Calu3 (cell line): ENCODE data around the gene MYH4. TPM values are rescaled to one million over a fixed set of nuclear protein-coding genes. Genes with fewer than 3 reads are reported as not detected.

ENCODE experiments used
- BruUV-seq: library from RNA; stranded (reverse); fragments of 400-500 nt; replicated peaks from 2 replicates; lab custom pipeline; 2021; lab: Mats Ljungman, UMichigan
- CTCF ChIA-PET: fragments of 300-600 bp; sonication (Branson Sonifier 250); formaldehyde crosslinking; loops from one replicate; lab custom pipeline; 2022; ENCODE audit warnings: antibody characterized with exemption; lab: Charles Lee
- DNase-seq: peaks from one replicate; pipeline ENCODE4 v3.0.0; 2022
- H3K27ac Mint-ChIP-seq: one replicate; pipeline ENCODE4 v1.8.0; 2022; ENCODE audit warnings: mixed read lengths; ENCODE audit not compliant: unreplicated experiment
- H3K27me3 Mint-ChIP-seq: one replicate; pipeline ENCODE4 v1.8.0; 2022; ENCODE audit warnings: mixed read lengths; ENCODE audit not compliant: unreplicated experiment
- H3K36me3 Mint-ChIP-seq: one replicate; pipeline ENCODE4 v1.8.0; 2022; ENCODE audit warnings: mild to moderate bottlenecking, moderate library complexity, mixed read lengths; ENCODE audit not compliant: insufficient read depth, unreplicated experiment
- H3K4me1 Mint-ChIP-seq: one replicate; pipeline ENCODE4 v1.8.0; 2022; ENCODE audit warnings: mild to moderate bottlenecking, low read depth, mixed read lengths; ENCODE audit not compliant: unreplicated experiment
- H3K4me3 Mint-ChIP-seq: one replicate; pipeline ENCODE4 v1.8.0; 2022; ENCODE audit warnings: mild to moderate bottlenecking, low read depth, moderate library complexity, mixed read lengths; ENCODE audit not compliant: unreplicated experiment
- H3K9me3 Mint-ChIP-seq: one replicate; pipeline ENCODE4 v1.8.0; 2022; ENCODE audit warnings: low read depth, mixed read lengths; ENCODE audit not compliant: unreplicated experiment
- intact Hi-C: fragments of 100-400 bp; cut with micrococcal nuclease; formaldehyde crosslinking; loops from one replicate; pipeline ENCODE4 v1.10.0; 2022; ENCODE audit not compliant: unreplicated experiment
- total RNA-seq: library from RNA; stranded (reverse); gene quantifications from 2 replicates; pipeline ENCODE4 v1.2.3, GENCODE V29; 2022
- TF ChIP-seq, protein P1 (sequence below): fragments of 200-600 bp; IDR thresholded peaks from one replicate; pipeline ENCODE4 v1.8.0; 2022; ENCODE audit warnings: antibody characterized with exemption; ENCODE audit not compliant: unreplicated experiment

Gene MYH4
- total RNA-seq, 1 experiment from 2014 or later: not detected

DNA sequence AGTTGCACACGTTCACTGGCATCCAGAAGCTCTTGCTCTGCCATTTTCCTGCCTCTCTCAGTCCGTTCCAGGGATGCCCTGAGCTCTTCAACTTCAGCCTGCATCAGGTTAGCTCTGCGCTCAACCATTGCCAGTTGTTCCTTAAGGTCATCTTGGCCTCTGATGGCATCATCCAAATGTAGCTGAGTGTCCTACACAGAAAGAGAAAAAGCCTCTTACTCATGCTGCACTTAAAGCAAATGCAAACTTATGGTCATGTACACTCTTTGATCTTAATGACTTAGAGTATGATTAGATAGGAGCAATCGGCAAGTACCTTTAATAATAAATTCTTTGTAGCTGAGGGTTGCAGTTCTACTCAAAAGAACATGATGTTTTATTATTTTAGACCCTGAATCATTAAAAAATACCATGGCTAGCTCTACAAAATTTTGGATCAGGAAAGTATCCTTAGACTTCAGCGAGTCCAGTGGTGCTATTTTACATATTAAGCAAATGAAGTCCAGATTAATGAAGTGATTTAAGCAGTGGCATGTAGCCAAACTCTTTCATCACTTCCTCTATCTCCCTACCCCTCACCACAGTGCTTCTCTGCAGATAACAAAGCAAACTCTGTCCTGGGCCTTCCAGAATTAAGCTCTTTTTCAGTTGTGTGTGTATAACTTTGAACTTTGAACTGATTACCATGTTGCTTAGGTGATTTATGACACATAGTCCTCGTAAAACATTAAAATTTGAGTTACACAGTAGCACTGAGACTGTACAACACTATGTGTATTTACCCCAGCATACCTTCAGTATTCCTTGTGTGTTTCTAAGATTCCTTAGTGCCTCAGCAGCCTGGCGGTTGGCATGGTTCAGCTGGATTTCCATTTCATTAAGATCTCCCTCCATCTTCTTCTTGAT lies 22.1 kb downstream of the MYH4 start:
- Mint-ChIP-seq H3K27ac (no peak overlapping the region), H3K36me3 (no peaks in the 10 kb centered on the region), H3K27me3 (no peaks in the 10 kb centered on the region), H3K9me3 (peaks cover 20% of the 10 kb centered on the region), H3K4me1 (no peaks in the 10 kb centered on the region), H3K4me3 (no peak overlapping the region)
- TF ChIP-seq, protein P1, sequence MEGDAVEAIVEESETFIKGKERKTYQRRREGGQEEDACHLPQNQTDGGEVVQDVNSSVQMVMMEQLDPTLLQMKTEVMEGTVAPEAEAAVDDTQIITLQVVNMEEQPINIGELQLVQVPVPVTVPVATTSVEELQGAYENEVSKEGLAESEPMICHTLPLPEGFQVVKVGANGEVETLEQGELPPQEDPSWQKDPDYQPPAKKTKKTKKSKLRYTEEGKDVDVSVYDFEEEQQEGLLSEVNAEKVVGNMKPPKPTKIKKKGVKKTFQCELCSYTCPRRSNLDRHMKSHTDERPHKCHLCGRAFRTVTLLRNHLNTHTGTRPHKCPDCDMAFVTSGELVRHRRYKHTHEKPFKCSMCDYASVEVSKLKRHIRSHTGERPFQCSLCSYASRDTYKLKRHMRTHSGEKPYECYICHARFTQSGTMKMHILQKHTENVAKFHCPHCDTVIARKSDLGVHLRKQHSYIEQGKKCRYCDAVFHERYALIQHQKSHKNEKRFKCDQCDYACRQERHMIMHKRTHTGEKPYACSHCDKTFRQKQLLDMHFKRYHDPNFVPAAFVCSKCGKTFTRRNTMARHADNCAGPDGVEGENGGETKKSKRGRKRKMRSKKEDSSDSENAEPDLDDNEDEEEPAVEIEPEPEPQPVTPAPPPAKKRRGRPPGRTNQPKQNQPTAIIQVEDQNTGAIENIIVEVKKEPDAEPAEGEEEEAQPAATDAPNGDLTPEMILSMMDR: no peak
- no TSS peak for BruUV-seq
- DNase-seq: no peak
- CTCF ChIA-PET: no interaction called here
- intact Hi-C loops: no loop called here

DNA sequence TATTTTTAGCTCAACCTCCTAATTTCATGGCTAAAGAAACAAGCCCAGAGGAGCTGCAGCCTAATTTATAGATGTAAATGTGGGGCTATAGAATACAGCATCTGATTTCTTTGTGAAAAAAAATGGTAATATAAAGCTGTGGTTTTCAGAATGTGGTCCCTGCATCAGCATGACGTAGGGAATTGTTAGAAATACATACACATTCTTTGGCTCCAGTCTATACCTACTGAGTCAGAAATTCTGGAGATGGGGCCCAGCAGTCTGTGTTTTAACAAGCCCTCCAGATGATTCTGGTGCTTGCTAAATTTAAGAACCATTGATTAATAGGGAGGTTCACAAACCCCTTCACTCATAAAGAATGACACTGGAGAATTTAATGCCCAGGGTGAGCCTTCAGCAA lies 29.5 kb downstream of the MYH4 start:
- H3K9me3 Mint-ChIP-seq: peaks cover 13% of the 10 kb centered on the region
- DNase-seq: no peak
- no peaks in the 10 kb centered on the region for H3K36me3 Mint-ChIP-seq
- no peak overlapping the region for H3K27ac Mint-ChIP-seq
- H3K4me3 Mint-ChIP-seq: no peak overlapping the region
- CTCF ChIA-PET: no interaction called here
- H3K4me1 Mint-ChIP-seq: no peaks in the 10 kb centered on the region
- no TSS peak for BruUV-seq
- TF ChIP-seq, protein P1: no peak
- intact Hi-C loops: no loop called here
- H3K27me3 Mint-ChIP-seq: no peaks in the 10 kb centered on the region

DNA sequence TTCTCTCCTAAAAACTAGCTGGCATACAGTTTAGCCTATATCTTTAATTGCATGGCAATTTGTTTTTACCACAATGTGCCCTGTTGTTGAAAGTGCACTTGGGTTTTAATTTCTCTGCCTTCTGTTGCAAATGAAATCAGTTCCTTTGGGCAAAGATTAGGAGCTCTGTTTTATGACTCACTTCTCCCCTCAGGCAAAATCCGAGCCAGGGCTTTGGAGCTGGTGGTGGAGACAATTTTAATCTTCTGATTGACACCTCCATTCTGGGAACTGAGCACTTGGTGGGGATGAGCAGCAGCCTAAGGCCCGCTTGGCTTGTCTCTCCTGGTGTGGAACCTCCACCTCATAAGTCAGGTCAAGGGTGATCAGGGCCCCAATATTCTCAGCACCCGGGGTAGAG lies 34.3 kb downstream of the MYH4 start:
- TF ChIP-seq, protein P1: no peak
- BruUV-seq: no TSS peak
- Mint-ChIP-seq H3K4me1 (no peaks in the 10 kb centered on the region), H3K9me3 (peaks cover 18% of the 10 kb centered on the region), H3K27ac (no peak overlapping the region), H3K36me3 (no peaks in the 10 kb centered on the region), H3K27me3 (no peaks in the 10 kb centered on the region), H3K4me3 (no peak overlapping the region)
- CTCF ChIA-PET: no interaction called here
- intact Hi-C loops: no loop called here
- DNase-seq: no peak

DNA sequence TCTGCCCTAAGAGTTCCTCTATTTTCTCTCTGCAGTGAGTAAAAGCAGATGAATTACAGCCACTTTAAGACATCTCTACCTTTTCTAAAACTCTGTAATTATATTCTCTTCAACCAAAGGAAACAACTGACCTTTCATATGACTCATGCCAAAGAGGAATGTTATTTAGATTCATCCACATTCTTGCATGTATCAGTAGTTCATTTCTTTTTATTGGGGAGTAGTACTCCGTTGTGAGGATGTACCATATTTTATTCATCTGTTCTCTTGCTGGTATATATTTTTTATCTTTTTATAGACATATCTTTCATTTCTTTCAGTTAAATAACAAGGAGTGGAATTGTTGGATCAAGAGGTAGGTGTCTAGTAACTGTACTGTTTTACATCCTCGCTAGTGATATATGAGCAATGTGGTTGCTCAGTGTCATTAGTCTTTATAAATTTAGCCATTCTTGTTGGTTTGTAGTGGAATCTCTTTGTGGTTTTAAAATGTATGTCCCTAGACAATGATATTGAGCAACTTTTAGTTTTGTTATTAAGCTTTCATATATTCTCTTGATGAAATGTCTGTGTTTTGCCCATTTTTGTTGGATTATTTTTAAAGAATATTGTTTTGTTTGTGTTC lies 39.8 kb downstream of the MYH4 start:
- BruUV-seq: no TSS peak
- Mint-ChIP-seq H3K4me3 (no peak overlapping the region), H3K27ac (no peak overlapping the region), H3K27me3 (no peaks in the 10 kb centered on the region), H3K9me3 (peaks cover 12% of the 10 kb centered on the region), H3K4me1 (no peaks in the 10 kb centered on the region), H3K36me3 (no peaks in the 10 kb centered on the region)
- CTCF ChIA-PET: no interaction called here
- intact Hi-C loops: no loop called here
- DNase-seq: no peak
- TF ChIP-seq, protein P1: no peak
